GM12891 (cell line): ENCODE data around the gene EHMT1.
"Not testable (repeated sequence)": the region's sequence is repeated elsewhere in the genome, so short reads cannot be mapped to it uniquely, and the experiment has no call there.

Experiments used
- DNase-seq: peaks from one replicate; pipeline ENCODE4 v3.0.0; 2011; ENCODE audit warnings: low spot score; ENCODE audit not compliant: insufficient read length
- FAIRE-seq: peaks from 2 replicates; lab custom pipeline; 2011; peaks lifted over from hg19 to GRCh38; lab: Jason Lieb, UNC
- PAX5 ChIP-seq: IDR thresholded peaks from 2 replicates; pipeline ENCODE4 v1.6.1; 2011; ENCODE audit warnings: low read length, moderate library complexity, mild to moderate bottlenecking; ENCODE audit not compliant: insufficient read depth, severe bottlenecking
- POLR2A ChIP-seq: IDR thresholded peaks from 2 replicates; pipeline ENCODE4 v1.6.1; 2011; ENCODE audit warnings: low read depth, low read length, control low read depth
- POLR2AphosphoS5 ChIP-seq: IDR thresholded peaks from 2 replicates; pipeline ENCODE4 v1.6.1; 2011; ENCODE audit warnings: low read depth, low read length, control low read depth
- POU2F2 ChIP-seq: IDR thresholded peaks from 2 replicates; pipeline ENCODE4 v1.6.1; 2011; ENCODE audit warnings: low read depth, mild to moderate bottlenecking, control low read depth, low read length, moderate library complexity
- SPI1 ChIP-seq: IDR thresholded peaks from 2 replicates; pipeline ENCODE4 v1.6.1; 2011; ENCODE audit warnings: low read depth, low read length, control low read depth
- TAF1 ChIP-seq: IDR thresholded peaks from 2 replicates; pipeline ENCODE4 v1.6.1; 2011; ENCODE audit warnings: low read depth, low read length, control low read depth

EHMT1 gene

DNA sequence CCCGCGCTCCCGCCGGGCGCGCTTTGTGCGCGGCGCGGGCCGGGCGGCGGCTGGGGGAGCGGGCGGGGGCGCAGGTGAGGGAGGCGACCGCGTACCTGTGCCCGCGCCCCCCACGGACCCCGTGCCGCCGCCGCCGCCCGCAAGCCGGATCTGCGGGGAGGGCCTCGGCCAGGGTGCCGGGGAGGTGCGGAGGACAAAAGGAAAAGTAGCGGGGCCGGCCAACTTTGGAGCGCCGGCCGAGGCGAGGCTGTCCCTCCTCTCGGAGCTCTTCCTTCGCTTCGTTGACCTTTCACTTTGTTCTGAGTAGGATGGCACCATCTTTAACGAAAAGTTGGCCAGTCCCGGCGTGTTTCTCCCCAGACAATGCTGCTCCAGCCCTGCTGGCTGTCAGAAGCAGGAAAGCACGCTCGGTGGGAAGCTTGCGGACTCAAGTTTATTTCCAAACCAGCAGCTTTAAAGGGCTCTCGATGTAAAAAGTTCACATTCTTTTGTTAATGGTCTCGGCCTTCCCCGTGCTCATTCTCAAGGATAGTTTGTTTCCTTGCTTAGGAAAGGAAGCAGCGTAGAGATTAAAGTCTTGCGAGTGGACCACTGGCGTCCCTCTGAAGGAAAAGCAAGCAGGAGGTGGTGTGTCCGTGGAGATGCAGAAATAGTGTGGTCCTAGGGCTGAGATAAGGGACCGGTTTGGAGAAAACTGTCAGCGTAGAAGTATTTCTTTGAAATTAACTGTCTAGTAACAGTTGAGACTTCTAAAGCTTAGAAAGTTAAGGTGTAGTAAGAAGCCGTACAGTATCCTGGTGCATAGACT lies 639 bp downstream of the EHMT1 start:
- no peak for DNase-seq
- TF ChIP-seq PAX5 (no peak), POU2F2 (no peak), SPI1 (no peak), TAF1 (no peak), POLR2AphosphoS5 (no peak), POLR2A (no peak)
- FAIRE-seq, result no peak

DNA sequence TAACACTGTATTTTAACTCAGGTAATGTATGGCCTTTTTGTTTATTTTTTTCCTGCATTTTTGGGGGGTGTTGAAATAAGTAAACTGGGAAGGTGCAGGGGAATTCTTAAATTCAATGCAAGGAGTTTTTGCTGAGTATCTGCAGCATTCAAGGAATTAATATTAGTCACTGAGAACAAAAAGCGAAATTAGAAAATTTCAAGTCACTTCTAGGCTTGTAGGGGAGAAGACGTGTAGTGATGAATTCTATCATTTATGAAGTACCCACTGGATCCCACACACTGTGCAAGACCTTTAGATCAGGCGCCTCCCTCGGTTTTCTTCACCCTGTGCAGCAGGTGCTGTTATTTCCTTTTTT lies 1.2 kb downstream of the EHMT1 start:
- no peak for FAIRE-seq
- DNase-seq, result no peak
- TF ChIP-seq POLR2AphosphoS5 (no peak), POU2F2 (no peak), POLR2A (no peak), TAF1 (no peak), PAX5 (no peak), SPI1 (no peak)

GRCh38 chr9:137620581-137620980 lies 1.8 kb downstream of the EHMT1 start:
- FAIRE-seq, result no peak
- DNase-seq, result no peak
- TF ChIP-seq POU2F2, result no peak
- no peak for TF ChIP-seq SPI1
- no peak for TF ChIP-seq POLR2AphosphoS5

DNA sequence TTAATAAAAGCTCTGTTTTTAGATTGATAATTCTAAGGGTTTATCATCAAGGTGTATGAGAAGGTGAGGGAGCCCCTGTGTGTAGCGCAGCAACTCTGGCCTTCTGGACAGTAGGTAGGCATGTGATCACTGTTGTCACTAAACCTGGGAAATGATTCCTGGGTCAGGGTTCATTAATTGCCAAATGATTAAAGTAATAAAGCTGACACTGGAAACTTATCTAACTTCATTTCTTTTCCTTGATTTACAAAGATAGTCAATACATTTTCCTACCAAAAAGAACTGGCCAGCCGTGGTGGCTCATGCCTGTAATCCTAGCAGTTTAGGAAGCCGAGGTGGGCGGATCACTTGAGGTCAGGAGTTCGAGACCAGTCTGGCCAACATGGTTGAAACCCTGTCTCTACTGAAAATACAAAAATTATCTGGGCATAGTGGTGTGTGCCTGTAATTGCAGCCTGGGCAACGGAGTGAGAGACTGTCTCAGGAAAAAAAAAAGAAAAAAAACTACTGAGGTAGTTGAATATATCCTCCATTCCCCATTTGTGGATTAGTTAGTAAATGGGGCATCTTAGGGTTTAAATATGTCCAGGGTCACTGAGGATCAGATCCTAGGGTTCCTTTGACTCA lies 2.4 kb downstream of the EHMT1 start:
- no peak for FAIRE-seq
- no peak for DNase-seq
- TF ChIP-seq POU2F2, result no peak
- no peak for TF ChIP-seq TAF1
- TF ChIP-seq POLR2AphosphoS5, result no peak
- TF ChIP-seq PAX5, result no peak
- no peak for TF ChIP-seq POLR2A
- TF ChIP-seq SPI1, result no peak

- not testable (repeated sequence) for FAIRE-seq, DNase-seq
Observed at GRCh38 chr9:137622211-137622610, 3.4 kb downstream of the EHMT1 start.

DNA sequence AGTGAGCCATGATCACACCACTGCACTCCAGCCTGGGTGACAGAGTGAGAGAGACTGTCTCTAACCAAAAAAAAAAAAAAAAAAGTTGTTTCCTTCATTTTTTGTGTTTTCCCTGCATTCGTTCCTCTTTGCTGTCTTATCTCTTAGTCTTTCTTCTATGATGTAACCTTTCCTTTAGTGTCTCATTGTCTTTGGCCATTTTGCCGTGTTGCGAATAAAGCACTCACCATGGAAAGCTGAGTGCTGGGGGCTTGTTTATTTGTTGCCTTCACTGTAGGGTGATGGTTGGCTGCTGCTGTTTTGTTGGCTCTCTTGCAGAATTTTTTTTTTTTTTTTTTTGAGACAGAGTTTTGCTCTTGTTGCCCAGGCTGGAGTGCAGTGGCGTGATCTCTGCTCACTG lies 7.7 kb downstream of the EHMT1 start:
- no peak for DNase-seq
- FAIRE-seq, result no peak
- TF ChIP-seq POU2F2 (no peak), PAX5 (no peak), POLR2A (no peak), SPI1 (no peak), POLR2AphosphoS5 (no peak), TAF1 (no peak)

GRCh38 chr9:137627406-137627805 lies 8.6 kb downstream of the EHMT1 start:
- DNase-seq, FAIRE-seq: not testable (repeated sequence)

DNA sequence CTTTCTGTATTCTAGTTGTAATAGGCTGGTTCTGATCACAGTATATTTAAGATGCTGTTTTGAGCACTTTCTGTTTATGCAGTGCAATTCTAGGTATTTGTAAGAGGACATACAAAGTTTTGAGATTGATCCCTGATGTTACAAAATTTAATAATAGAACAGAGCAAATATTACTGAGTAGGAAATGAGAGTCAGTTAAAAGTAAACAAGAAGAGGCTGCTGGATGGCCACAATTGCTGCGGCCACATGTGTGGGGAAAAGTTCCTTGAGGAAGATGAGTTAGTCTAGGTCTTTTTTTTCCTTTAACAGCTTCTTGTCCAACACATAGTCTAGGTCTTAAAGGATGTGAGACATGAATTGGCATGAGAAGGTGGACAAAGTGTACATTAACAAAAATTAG lies 11.3 kb downstream of the EHMT1 start:
- DNase-seq (no peak), FAIRE-seq (no peak)
- no peak for TF ChIP-seq PAX5

DNA sequence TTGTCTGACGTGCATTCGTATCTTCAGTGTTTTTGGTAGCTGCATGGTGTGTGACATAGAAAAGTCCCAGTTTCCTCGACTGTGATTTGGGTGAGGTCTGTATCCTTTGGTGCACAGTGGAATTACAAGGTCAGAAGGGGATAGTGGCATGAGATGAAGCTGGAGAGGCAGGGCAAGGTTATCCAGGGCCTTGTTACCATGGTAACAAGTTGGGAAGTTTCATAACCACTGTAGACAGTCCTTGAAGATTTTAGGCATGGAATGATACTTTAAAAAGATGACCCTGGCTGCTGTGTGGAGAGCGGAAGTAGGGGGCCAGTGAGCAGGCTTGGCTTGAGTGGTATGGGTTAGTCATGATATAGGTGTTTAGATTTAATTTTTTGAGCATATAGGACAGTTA lies 11.9 kb downstream of the EHMT1 start:
- DNase-seq (no peak), FAIRE-seq (peak; percentile 57)

DNA sequence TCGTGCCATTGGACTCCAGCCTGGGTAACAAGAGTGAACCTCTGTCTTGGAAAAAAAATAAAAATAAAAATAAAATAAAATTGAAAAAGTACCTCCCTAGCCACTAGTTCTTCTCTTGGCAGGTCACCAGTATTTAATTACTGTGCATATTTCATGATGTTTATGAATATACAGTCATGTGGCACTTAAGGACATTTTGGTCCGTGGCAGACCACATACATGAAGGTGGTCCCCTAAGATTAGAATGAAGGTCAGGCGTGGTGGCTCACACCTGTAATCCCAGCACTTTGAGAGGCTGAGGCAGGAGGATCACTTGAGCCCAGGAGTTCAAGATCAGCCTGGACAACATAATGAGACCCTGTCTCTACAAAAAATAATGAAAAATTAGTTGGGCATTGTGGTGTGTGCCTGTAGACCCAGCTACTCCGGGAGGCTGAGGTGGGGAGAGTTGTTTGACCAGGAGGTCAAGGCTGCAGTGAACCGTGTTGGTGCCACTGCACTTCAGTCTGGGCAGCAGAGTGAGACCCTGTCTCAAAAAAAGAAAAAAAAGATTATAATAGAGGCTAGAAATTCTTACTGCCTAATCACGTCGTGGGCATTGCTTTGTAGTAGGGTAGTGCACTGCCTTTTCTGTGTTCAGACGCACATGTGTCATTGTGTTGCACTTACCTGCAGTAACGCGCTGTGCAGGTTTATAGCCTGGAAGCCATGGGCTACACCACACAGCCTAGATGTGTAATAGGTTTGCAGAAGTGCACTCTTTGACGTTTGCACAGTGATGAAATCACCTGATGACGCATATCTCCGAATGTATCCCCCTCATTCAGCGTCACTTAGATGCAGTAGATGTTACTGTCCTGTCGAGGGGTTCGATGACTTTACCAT lies 12.8 kb downstream of the EHMT1 start:
- TF ChIP-seq POLR2AphosphoS5 (no peak), POU2F2 (no peak), TAF1 (no peak), SPI1 (no peak), POLR2A (no peak), PAX5 (no peak)
- FAIRE-seq (no peak), DNase-seq (no peak)

More for the DNA sequence above, 11.9 kb downstream of the EHMT1 start:
- TF ChIP-seq POLR2AphosphoS5, result no peak
- TF ChIP-seq TAF1, result no peak
- no peak for TF ChIP-seq POU2F2
- TF ChIP-seq PAX5, result no peak
